PFSK-1 (cell line): ENCODE measurements around the gene VTCN1.

Source experiments
- FOXP2 ChIP-seq: optimal IDR thresholded peaks from 2 replicates; pipeline ENCODE3; 2011; ENCODE audit warnings: borderline replicate concordance, control low read depth, inconsistent platforms; ENCODE audit not compliant: insufficient read depth; ENCODE audit errors: extremely low read length, extremely low read depth
- POLR2AphosphoS5 ChIP-seq: IDR thresholded peaks from 2 replicates; pipeline ENCODE4 v1.6.1; 2012; ENCODE audit warnings: low read depth, mild to moderate bottlenecking, control low read depth, low read length, moderate library complexity
- SIN3A ChIP-seq: IDR thresholded peaks from 2 replicates; pipeline ENCODE4 v1.6.1; 2012; ENCODE audit warnings: mild to moderate bottlenecking, low read length, moderate library complexity, borderline replicate concordance; ENCODE audit not compliant: insufficient read depth
- TAF1 ChIP-seq: IDR thresholded peaks from 2 replicates; pipeline ENCODE4 v1.6.1; 2012; ENCODE audit warnings: low read length, control low read depth, borderline replicate concordance; ENCODE audit not compliant: insufficient read depth
- TF ChIP-seq, protein P1 (sequence below), 2 experiments: IDR thresholded peaks; 2 replicates each; pipeline versions ENCODE4 v1.6.1 to v1.8.0; 2011 to 2012; ENCODE audit warnings: low read depth in 2 of 2, low read length in 2 of 2, control low read depth in 1 of 2, inconsistent platforms in 1 of 2, mild to moderate bottlenecking in 1 of 2, moderate library complexity in 1 of 2; ENCODE audit not compliant: insufficient read depth in 1 of 2

Gene VTCN1

DNA sequence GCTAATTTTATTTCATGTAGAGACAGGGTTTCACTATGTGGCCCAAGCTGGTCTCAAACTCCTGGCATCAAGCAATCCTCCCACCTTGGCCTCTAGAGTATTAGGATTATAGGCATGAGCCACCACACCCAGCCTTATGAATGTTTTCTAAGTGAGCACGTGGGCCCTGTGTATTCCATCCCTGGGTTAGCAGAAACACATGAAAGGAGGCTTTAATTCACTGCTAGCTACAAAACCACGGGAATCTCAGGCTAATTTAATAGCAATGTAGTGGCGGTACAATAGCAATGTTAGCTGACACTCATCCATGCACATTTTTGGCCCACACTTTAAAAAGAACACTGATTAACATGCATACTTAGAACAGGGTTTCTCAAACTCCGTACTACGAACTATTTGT, 32.0 kb downstream of the VTCN1 start:
- TF ChIP-seq SIN3A (no peak), POLR2AphosphoS5 (no peak), TAF1 (no peak), FOXP2 (no peak)
- TF ChIP-seq, protein P1, sequence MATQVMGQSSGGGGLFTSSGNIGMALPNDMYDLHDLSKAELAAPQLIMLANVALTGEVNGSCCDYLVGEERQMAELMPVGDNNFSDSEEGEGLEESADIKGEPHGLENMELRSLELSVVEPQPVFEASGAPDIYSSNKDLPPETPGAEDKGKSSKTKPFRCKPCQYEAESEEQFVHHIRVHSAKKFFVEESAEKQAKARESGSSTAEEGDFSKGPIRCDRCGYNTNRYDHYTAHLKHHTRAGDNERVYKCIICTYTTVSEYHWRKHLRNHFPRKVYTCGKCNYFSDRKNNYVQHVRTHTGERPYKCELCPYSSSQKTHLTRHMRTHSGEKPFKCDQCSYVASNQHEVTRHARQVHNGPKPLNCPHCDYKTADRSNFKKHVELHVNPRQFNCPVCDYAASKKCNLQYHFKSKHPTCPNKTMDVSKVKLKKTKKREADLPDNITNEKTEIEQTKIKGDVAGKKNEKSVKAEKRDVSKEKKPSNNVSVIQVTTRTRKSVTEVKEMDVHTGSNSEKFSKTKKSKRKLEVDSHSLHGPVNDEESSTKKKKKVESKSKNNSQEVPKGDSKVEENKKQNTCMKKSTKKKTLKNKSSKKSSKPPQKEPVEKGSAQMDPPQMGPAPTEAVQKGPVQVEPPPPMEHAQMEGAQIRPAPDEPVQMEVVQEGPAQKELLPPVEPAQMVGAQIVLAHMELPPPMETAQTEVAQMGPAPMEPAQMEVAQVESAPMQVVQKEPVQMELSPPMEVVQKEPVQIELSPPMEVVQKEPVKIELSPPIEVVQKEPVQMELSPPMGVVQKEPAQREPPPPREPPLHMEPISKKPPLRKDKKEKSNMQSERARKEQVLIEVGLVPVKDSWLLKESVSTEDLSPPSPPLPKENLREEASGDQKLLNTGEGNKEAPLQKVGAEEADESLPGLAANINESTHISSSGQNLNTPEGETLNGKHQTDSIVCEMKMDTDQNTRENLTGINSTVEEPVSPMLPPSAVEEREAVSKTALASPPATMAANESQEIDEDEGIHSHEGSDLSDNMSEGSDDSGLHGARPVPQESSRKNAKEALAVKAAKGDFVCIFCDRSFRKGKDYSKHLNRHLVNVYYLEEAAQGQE (IDR thresholded peaks at IDR 0.05; ENCODE audit: insufficient read depth in 1 of 2, low read depth in 2 of 2, low read length in 2 of 2) = no peak

DNA sequence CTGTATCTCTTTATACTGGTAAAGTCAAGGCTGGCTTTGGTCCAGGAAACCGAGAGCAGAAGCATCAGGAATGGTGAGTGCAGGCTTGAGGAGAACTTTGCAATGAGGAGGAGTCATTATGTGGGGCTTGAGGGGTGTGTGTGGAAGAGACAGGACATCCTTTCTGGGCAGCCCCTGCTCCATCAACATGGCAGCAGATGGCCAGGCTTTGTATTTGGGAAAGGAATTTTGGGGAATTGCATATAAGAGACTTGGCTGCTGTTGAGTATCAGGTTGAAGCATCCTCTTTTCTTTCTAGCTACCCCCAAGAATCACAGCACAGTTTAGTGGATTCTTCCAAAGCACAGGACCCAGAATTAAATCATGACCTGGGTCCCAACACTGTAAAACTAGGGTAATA, 33.4 kb downstream of the VTCN1 start:
- TF ChIP-seq, protein P1 (IDR thresholded peaks at IDR 0.05; ENCODE audit: insufficient read depth in 1 of 2, low read depth in 2 of 2, low read length in 2 of 2) = no peak
- TF ChIP-seq FOXP2 (no peak), TAF1 (no peak), POLR2AphosphoS5 (no peak), SIN3A (no peak)

DNA sequence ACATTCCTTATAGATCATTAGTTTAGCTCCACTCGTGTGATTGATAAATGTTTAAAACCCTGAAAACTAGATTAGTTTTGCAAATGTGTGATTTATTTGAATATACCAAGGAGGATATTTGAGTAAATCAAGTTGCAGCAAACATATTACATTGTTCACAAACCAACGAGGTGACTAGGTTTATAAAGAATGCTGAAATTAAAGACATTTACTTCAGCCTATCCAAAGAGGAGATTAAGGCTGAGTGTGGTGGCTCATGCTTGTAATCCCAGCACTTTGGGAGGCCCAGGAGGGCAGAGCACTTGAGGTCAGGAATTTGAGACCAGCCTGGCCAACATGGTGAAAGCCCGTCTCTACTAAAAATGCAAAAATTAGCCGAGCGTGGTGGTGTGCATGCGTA, 34.1 kb downstream of the VTCN1 start:
- TF ChIP-seq FOXP2 = no peak
- TF ChIP-seq, protein P1 (IDR thresholded peaks at IDR 0.05; ENCODE audit: insufficient read depth in 1 of 2, low read depth in 2 of 2, low read length in 2 of 2) = no peak

DNA sequence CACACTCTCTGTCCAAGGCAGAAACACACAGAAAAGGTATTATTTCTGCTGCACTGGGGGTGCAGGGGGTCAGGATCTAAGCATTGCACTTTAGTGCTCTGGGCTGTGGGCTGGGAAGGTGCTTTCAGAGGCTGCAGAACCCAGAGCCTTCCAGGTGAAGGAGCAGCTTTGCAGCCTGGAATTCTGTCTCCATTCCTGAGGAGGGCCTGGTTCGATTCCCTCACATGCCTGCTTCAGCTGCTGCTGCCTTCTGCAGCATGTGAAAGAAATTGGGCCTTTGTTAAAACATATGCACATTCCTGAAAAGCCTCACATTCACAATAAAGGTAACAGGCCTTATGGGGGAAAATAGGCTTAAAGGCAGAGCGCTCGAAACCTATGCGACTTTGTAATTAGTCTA, 35.9 kb downstream of the VTCN1 start:
- TF ChIP-seq FOXP2 (no peak), TAF1 (no peak), SIN3A (no peak), POLR2AphosphoS5 (no peak)
- TF ChIP-seq, protein P1 (IDR thresholded peaks at IDR 0.05; ENCODE audit: insufficient read depth in 1 of 2, low read depth in 2 of 2, low read length in 2 of 2) = no peak

DNA sequence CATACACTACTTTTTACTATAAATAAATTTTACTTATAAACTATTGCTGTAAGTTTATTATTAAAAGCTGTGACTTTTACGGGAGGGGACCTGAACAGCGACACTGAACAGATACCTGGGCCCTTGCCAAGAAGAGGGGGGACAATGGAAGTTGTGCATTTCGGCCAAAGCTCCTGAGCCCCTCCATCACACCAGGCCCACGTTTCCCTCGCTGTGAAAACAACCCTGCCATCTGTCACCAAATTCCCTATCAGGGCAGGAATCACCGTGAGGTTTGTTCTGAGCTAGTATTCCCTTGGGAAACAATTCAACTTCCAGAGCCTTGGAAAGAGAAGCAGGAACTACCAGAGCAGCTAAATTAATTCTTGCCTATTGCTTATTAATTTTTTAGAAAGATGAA, 37.0 kb downstream of the VTCN1 start:
- no peak for TF ChIP-seq POLR2AphosphoS5
- TF ChIP-seq, protein P1 (IDR thresholded peaks at IDR 0.05; ENCODE audit: insufficient read depth in 1 of 2, low read depth in 2 of 2, low read length in 2 of 2) = no peak
